Measurements from ENCODE around the gene C1QC.
"Not testable (repeated sequence)": the region's sequence is repeated elsewhere in the genome, so short reads cannot be mapped to it uniquely, and the experiment has no call there.

C1QC gene

GRCh38 chr1:22651941-22652856 is 8.8 kb downstream of the C1QC start:
- no peak for DNase-seq

DNA sequence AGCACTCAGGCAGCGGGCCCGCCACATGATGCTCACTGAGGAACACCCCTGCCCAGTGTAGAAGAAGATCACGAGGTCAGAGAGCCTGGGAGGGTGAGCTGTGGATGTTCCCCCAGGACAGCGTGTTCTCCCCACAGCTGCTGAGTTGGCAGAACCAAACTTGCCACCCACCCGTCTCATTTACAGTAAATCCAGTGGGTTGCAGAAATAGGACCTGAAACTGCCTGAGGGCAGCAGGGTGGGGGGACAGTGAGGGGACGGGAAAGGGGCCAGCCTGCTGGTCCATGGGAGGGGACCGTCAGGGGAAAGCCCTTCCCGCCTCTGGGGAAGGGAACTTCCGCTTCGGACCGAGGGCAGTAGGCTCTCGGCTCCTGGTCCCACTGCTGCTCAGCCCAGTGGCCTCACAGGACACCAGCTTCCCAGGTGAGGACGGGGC is 9.5 kb downstream of the C1QC start, which contains the start of gene C1QB:
C1QB (plus strand) TSS at position 356 of the 436 bp plus-strand sequence. CDS start 6,227 bp downstream, outside the sequence.
- no peak for DNase-seq

- DNase-seq, result no peak
Observed at GRCh38 chr1:22654692-22655091, 11.3 kb downstream of the C1QC start.

DNA sequence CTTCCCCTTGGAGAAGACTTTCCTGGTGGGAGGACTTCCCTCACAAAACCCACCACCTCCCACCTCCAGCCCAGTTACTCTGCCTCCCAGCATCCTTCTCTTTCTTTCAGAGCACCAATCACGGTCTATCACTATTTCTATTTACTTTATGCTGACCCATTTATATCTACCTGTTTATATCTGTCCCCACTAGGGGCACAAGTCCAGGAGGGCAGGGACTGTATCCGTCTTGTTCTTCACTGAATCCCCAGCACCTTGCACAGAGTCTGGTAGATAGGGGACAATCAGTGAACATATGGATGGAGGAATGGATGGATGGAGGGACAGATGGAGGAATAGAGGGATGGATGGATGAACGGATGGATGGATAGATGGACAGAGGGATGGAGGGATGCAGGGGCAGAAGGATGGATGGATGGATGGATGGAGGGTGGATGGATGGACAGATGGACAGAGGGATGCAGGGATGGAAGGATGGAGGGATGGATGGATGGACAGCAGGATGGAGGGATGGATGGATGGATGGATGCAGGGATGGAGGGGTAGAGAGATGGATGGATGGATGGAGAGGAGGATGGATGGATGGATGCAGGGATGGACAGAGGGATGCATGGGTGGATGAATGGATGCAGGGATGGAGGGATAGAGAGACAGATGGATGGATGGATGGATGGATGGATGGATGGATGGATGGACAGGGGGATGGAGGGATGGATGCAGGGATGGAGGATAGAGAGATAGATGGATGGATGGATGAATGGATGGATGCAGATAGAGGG is 15.1 kb downstream of the C1QC start:
- peak; percentile 16 for DNase-seq

GRCh38 chr1:22660716-22661241 is 17.3 kb downstream of the C1QC start:
- no peak for DNase-seq

DNA sequence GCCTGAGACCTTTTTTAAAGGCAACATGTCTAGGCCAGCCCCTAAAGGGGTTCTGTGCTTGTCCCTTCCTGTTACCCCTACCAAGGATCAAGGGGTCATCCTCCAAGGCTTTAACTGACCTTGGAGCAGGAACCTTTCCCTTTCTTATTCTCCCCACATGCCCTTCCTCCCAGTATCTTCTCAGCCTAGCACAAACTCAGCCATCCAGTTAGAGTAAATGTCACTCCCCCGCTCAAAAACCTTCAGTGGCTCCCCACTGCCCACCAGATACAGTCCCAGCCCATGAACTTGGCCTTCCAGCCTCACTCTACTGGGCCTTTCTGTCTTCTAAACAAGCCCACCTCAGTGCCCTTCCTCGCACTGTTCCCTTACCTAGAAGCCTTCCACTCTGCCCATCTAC is 18.4 kb downstream of the C1QC start:
- DNase-seq, result no peak

- peak; percentile 37 for DNase-seq
Observed at GRCh38 chr1:22662318-22662717, 18.9 kb downstream of the C1QC start.

DNA sequence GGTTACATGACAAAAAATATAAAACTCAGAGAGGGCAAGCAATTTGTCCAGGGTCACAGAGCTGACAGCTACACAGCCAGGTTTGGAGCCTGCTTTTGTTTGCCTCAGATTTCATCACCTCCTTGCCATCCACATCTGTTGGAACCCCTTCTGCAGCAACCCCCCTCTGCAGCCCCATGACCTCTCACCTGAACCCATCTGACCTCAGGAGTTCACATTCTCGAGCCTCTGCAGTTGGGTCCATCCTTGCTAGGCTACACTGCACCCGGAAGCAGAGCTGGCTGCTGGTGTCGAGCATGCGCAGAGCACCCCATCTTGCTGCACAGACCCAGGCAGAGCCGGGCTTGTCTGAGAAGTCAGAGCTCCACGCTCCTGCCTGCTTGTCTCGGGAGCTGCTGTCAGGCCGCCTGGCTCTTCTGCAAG is 19.6 kb downstream of the C1QC start:
- DNase-seq, result no peak

- no peak for DNase-seq
Observed at GRCh38 chr1:22665752-22666151, 22.3 kb downstream of the C1QC start.

DNA sequence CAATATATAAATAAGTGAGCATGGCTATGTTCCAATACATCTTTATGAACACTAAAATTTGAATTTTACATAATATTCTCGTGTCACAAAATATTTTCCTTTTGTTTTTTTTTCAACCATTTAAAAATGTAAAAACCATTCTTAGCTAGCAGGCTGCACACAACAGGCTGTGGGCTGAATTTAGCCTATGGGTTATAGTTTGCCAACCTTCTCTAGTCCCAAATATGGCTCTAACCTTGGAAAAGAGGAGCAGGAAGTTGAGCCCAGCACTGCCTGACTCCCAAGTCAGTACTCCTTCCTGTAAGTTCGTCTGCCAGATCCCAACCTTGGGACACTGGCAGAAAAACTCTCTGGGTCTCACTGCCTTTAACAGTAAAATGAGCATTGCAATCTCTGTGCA is 23.0 kb downstream of the C1QC start:
- no peak for DNase-seq

GRCh38 chr1:22668840-22669239 is 25.4 kb downstream of the C1QC start:
- DNase-seq, result not testable (repeated sequence)

- DNase-seq, result no peak
Observed at GRCh38 chr1:22670352-22670975, 27.0 kb downstream of the C1QC start.

DNA sequence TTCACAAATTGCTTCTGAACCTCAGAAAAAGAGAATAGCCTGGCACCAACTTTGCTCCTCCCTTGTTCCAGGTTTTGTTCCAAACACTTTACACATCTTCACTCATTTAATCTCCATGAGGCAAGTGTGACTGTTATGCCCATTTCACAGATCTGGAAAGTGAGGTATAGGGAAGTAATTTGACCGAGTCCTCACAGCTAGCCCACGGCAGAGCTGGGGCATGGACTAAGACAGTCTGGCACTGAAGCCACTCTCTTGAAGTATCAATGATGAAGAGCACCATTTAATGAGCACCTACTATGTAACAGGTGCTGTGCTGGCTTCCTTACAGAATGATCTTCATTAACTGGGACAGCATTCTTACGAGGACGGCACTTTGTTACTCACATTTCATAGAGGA is 28.6 kb downstream of the C1QC start:
- no peak for DNase-seq

- peak; percentile 45 for DNase-seq
Observed at GRCh38 chr1:22673486-22674409, 30.3 kb downstream of the C1QC start.

GRCh38 chr1:22674410-22674749 is 30.9 kb downstream of the C1QC start:
- no peak for DNase-seq

GRCh38 chr1:22676151-22676550 is 32.7 kb downstream of the C1QC start:
- not testable (repeated sequence) for DNase-seq

- no peak for DNase-seq
Observed at GRCh38 chr1:22676916-22677583, 33.6 kb downstream of the C1QC start.

DNA sequence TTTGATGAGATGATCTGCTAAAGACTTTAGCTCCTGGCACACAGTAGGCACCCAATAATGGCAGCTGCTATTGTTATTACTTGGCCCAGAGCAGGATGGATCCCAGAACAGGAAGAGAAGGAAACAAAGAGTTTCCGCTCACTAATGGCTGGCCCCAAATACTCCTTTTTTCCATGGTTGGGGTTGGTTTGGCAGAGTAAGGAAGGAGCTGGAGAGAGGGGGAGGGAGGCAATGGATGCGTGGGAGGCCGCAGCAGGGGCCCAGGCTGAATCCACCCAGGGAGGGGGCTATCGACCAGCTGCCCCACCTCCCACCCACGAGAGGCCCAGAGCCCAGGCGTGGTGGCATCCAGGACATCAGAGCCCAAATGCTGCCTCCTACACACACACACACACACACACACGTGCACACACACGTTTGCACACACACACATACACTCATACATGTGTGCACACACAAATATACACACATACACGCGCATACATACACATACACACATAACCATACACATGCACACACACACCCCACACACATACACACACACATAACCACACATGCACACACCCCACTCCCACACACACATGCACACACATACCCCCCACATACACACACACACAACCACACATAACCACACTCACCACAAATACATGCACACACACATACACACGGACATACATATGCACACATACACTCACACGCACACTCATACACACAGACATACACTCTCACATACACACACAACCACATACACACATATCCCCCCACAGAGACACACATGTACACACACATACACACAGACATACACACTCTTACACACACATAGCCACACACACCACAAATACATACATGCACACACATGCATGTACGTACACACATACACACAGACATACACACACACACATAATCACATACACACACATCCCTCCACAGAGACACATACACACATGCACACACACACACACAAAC is 34.8 kb downstream of the C1QC start:
- no peak for DNase-seq

- no peak for DNase-seq
Observed at GRCh38 chr1:22680726-22681125, 37.3 kb downstream of the C1QC start.

All from NCI-H510A treated with DMSO at 0.1 percent for 48 hours (cell line).